ENCODE data around the gene KCNG2.

DNA sequence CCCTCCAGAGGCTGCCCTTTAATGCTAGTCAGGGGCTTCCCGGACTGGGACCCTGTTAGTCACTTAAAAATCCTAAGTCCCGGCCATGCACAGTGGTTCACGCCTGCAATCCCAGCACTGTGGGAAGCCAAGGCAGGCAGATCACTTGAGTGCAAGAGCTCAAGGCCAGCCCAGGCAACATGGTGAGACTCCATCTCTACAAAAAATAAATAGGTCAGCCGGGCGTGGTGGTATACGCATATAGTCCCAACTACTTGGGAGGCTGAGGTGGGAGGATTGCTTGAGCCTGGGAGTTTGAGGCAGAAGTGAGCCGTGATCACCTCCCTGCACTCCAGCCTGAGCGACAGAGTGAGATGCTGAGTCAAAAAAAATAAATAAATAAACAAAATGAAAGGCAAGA lies 17.2 kb upstream of the KCNG2 start:
- TF ChIP-seq, protein P1, sequence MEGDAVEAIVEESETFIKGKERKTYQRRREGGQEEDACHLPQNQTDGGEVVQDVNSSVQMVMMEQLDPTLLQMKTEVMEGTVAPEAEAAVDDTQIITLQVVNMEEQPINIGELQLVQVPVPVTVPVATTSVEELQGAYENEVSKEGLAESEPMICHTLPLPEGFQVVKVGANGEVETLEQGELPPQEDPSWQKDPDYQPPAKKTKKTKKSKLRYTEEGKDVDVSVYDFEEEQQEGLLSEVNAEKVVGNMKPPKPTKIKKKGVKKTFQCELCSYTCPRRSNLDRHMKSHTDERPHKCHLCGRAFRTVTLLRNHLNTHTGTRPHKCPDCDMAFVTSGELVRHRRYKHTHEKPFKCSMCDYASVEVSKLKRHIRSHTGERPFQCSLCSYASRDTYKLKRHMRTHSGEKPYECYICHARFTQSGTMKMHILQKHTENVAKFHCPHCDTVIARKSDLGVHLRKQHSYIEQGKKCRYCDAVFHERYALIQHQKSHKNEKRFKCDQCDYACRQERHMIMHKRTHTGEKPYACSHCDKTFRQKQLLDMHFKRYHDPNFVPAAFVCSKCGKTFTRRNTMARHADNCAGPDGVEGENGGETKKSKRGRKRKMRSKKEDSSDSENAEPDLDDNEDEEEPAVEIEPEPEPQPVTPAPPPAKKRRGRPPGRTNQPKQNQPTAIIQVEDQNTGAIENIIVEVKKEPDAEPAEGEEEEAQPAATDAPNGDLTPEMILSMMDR (IDR thresholded peaks at IDR 0.05): no peak
- TF ChIP-seq EZH2 (IDR thresholded peaks at IDR 0.05): no peak

Data from neural progenitor cell (in vitro differentiated cells).